ENCODE results near the gene TNFSF12. TPM values are rescaled to one million over a fixed set of nuclear protein-coding genes. Genes with fewer than 3 reads are reported as not detected.

Gene TNFSF12
- total RNA-seq, 4 donors from 2014 or later = 12.7 to 28.4 (median 18.0) TPM

DNA sequence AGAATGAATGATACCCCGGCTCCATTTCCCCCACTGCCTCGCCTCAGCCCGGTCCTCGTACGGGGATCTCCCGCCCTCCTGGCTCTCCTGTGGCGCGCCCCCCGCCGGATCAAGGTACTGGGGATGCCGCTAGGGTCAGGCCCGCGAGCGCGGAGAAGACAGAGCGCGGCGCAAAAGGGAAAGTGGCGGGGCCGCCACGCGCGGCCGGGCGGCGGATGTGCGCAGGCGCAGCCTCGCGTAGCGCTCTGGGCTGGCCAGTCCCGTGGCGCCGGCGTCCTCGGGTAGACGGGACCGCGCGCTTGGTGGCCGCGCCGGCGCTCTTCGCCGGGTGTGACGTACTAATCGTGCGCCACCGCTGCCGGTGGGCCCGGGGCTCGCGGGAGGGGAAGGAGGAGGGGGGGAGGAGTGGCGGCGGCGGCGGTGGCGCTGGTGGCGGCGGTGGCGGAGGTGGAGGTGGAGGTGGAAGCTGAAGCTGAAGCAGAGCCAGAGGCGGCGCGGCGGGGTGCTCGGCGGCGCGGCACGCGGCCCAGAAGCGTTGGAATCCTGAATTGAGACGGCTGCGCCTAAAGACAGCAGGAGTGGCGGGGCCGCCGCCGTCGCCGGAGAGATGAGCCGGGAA is 12.8 kb downstream of the TNFSF12 start, which contains the start of gene SENP3:
Gene SENP3 (plus strand): TSS at position 331 of the 619 bp plus-strand sequence. CDS start 1,158 bp downstream, outside the sequence.
- no peaks in the 10 kb centered on the region for H3K9me3 ChIP-seq
- under 1% methylated on average over 37 of the region's 82 CpGs for WGBS
- peak; percentile 12 to 40 for TF ChIP-seq POLR2A (IDR thresholded peaks at IDR 0.05)
- TF ChIP-seq, protein P1, sequence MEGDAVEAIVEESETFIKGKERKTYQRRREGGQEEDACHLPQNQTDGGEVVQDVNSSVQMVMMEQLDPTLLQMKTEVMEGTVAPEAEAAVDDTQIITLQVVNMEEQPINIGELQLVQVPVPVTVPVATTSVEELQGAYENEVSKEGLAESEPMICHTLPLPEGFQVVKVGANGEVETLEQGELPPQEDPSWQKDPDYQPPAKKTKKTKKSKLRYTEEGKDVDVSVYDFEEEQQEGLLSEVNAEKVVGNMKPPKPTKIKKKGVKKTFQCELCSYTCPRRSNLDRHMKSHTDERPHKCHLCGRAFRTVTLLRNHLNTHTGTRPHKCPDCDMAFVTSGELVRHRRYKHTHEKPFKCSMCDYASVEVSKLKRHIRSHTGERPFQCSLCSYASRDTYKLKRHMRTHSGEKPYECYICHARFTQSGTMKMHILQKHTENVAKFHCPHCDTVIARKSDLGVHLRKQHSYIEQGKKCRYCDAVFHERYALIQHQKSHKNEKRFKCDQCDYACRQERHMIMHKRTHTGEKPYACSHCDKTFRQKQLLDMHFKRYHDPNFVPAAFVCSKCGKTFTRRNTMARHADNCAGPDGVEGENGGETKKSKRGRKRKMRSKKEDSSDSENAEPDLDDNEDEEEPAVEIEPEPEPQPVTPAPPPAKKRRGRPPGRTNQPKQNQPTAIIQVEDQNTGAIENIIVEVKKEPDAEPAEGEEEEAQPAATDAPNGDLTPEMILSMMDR (IDR thresholded peaks at IDR 0.05) = no peak
- H3K4me1 ChIP-seq = peaks cover 57% of the 10 kb centered on the region
- peaks cover 35% of the 10 kb centered on the region for H3K36me3 ChIP-seq
- peak within 1 kb of the TSS; percentile 96 for H3K4me3 ChIP-seq
- peak within 1 kb of the TSS; percentile 95 for H3K27ac ChIP-seq
- H3K27me3 ChIP-seq = no peaks in the 10 kb centered on the region
- peak; percentile 92 for DNase-seq (ENCODE audit: low spot score in 2 of 2)

DNA sequence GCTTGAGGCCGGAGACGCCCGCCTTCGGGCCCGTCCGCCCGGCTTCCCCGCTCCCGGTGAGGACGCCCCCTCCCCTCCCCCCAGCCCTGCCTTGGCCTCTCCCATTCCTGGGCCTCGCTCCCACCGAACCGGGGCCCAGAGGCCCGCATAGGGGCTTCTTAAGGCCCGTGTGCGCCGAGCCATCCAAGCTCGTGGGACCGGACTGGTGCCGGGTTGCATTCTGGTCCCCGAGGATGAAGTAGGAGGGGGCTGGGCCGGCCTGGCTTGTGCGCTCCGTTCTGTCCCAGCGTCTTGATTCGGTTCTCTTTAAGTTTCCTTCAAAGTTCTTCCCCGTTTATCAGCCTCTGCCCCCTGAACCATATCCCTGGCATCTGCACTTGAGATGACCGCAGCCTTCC is 13.3 kb downstream of the TNFSF12 start:
- Histone ChIP-seq H3K4me1 (peaks cover 54% of the 10 kb centered on the region), H3K9me3 (no peaks in the 10 kb centered on the region), H3K4me3 (peak overlapping the region; percentile 96), H3K27me3 (no peaks in the 10 kb centered on the region), H3K27ac (peak overlapping the region; percentile 95), H3K36me3 (peaks cover 40% of the 10 kb centered on the region)
- TF ChIP-seq, protein P1 (IDR thresholded peaks at IDR 0.05) = no peak
- TF ChIP-seq EP300 (IDR thresholded peaks at IDR 0.05) = no peak
- TF ChIP-seq POLR2A (IDR thresholded peaks at IDR 0.05) = no peak
- TF ChIP-seq POLR2AphosphoS5 (IDR thresholded peaks at IDR 0.05) = no peak
- no peak for DNase-seq (ENCODE audit: low spot score in 2 of 2)
- WGBS = under 1% methylated on average over 14 of the region's 28 CpGs

DNA sequence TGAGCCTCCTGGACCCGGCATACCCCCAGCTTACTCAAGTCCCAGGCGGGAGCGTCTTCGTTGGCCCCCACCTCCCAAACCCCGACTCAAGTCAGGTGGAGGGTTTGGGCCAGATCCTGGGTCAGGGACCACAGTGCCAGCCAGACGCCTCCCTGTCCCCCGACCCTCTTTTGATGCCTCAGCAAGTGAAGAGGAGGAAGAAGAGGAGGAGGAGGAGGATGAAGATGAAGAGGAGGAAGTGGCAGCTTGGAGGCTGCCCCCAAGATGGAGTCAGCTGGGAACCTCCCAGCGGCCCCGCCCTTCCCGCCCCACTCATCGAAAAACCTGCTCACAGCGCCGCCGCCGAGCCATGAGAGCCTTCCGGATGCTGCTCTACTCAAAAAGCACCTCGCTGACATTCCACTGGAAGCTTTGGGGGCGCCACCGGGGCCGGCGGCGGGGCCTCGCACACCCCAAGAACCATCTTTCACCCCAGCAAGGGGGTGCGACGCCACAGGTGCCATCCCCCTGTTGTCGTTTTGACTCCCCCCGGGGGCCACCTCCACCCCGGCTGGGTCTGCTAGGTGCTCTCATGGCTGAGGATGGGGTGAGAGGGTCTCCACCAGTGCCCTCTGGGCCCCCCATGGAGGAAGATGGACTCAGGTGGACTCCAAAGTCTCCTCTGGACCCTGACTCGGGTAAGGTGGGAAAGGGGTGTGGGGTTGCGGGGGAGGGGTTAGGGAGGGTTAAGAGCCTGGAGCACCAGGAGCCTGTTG is 14.4 kb downstream of the TNFSF12 start:
- Histone ChIP-seq H3K36me3 (peaks cover 47% of the 10 kb centered on the region), H3K27me3 (no peaks in the 10 kb centered on the region), H3K4me3 (peak overlapping the region; percentile 96), H3K4me1 (peaks cover 44% of the 10 kb centered on the region), H3K27ac (no peak overlapping the region), H3K9me3 (no peaks in the 10 kb centered on the region)
- WGBS = 83% methylated on average over 8 of the region's 30 CpGs
- TF ChIP-seq POLR2AphosphoS5 (IDR thresholded peaks at IDR 0.05) = no peak
- TF ChIP-seq, protein P1 (IDR thresholded peaks at IDR 0.05) = no peak
- no peak for DNase-seq (ENCODE audit: low spot score in 2 of 2)

DNA sequence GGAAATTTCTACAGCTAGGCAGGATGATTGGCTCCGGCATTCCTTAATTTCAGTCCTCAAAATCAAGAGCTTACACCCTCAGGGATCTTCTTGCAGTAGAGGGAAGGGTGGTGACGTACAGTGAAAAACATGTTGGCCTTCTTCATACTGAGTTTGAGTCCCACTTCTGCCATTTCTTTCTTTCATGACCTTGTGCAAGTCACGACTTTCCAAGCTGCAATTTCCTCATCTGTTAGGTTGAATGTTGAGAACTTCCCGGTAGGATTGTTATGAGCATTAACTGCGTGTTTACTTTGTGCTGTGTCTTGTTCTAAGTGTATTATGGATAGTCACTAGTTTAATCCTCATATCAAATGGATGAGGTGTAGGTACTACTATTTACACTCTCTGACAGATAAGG is 20.7 kb downstream of the TNFSF12 start:
- WGBS = 81% methylated on average over 5 of the region's 5 CpGs
- TF ChIP-seq EP300 (IDR thresholded peaks at IDR 0.05) (no peak), POLR2AphosphoS5 (IDR thresholded peaks at IDR 0.05) (no peak), POLR2A (IDR thresholded peaks at IDR 0.05) (no peak)
- TF ChIP-seq, protein P1 (IDR thresholded peaks at IDR 0.05) = no peak
- Histone ChIP-seq H3K27me3 (no peaks in the 10 kb centered on the region), H3K36me3 (peaks cover 65% of the 10 kb centered on the region), H3K4me1 (peaks cover 18% of the 10 kb centered on the region), H3K9me3 (no peaks in the 10 kb centered on the region), H3K4me3 (no peak overlapping the region), H3K27ac (no peak overlapping the region)
- no peak for DNase-seq (ENCODE audit: low spot score in 2 of 2)

DNA sequence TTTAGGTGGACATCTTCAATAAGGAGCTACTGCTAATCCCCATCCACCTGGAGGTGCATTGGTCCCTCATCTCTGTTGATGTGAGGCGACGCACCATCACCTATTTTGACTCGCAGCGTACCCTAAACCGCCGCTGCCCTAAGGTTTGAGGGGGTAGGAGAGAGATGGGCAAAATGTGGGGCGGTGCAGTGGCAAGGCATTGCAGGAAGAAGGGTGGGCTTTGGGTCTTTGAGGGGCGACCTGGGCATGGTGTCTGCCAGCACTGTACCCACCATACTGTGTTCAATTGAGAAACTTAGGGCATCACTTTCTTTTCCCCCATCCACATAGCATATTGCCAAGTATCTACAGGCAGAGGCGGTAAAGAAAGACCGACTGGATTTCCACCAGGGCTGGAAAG is 21.5 kb downstream of the TNFSF12 start:
- Histone ChIP-seq H3K9me3 (no peaks in the 10 kb centered on the region), H3K4me1 (peaks cover 26% of the 10 kb centered on the region), H3K27ac (no peak overlapping the region), H3K27me3 (no peaks in the 10 kb centered on the region), H3K36me3 (peaks cover 65% of the 10 kb centered on the region), H3K4me3 (no peak overlapping the region)
- whole genome bisulfite sequencing = 95% methylated on average over 10 of the region's 10 CpGs
- no peak for DNase-seq (ENCODE audit: low spot score in 2 of 2)
- no peak for TF ChIP-seq POLR2AphosphoS5 (IDR thresholded peaks at IDR 0.05)
- TF ChIP-seq, protein P1 (IDR thresholded peaks at IDR 0.05) = no peak
- TF ChIP-seq EP300 (IDR thresholded peaks at IDR 0.05) = no peak
- no peak for TF ChIP-seq POLR2A (IDR thresholded peaks at IDR 0.05)

All from suprapubic skin (tissue), 4 donors.